ENCODE results near the gene IL34.

Gene IL34

DNA sequence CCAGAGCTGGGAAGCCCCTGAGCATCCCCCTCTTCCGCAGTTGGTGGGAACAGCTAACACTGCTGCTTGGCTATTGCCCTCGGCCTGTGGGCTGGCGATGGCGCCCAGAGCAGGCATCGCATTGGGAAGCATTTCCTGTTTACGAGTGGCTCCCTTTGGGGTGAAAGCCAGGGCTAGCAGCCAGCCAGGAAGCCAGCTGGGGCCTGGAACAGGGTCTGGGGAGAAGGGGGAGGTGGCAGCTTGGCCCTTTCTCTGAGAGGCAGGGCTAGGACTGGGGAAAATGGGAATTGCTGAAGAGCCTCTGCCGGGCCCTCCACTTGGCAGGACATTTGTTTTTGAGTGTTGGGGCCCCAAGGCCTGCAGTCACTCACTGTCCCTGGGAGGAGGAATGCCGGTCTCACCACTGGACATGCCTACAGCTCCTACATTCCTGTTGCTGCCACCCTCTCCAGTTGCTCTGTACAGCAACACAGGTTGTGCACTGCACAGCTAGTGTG lies 41.9 kb downstream of the IL34 start:
- H3K36me3 Mint-ChIP-seq (ENCODE audit: insufficient read depth) = peaks cover 4% of the 10 kb centered on the region
- peaks cover 0 to 9% of the 10 kb centered on the region in 2 donors for H3K27me3 Mint-ChIP-seq
- no peaks in the 10 kb centered on the region for H3K9me3 Mint-ChIP-seq
- no peak overlapping the region for H3K4me3 Mint-ChIP-seq
- no peak for DNase-seq
- ATAC-seq (replicated peaks) = no peak
- H3K27ac Mint-ChIP-seq = no peak overlapping the region
- H3K4me1 Mint-ChIP-seq (ENCODE audit: low read depth in 2 of 2) = peaks cover 0 to 1% of the 10 kb centered on the region in 2 donors

DNA sequence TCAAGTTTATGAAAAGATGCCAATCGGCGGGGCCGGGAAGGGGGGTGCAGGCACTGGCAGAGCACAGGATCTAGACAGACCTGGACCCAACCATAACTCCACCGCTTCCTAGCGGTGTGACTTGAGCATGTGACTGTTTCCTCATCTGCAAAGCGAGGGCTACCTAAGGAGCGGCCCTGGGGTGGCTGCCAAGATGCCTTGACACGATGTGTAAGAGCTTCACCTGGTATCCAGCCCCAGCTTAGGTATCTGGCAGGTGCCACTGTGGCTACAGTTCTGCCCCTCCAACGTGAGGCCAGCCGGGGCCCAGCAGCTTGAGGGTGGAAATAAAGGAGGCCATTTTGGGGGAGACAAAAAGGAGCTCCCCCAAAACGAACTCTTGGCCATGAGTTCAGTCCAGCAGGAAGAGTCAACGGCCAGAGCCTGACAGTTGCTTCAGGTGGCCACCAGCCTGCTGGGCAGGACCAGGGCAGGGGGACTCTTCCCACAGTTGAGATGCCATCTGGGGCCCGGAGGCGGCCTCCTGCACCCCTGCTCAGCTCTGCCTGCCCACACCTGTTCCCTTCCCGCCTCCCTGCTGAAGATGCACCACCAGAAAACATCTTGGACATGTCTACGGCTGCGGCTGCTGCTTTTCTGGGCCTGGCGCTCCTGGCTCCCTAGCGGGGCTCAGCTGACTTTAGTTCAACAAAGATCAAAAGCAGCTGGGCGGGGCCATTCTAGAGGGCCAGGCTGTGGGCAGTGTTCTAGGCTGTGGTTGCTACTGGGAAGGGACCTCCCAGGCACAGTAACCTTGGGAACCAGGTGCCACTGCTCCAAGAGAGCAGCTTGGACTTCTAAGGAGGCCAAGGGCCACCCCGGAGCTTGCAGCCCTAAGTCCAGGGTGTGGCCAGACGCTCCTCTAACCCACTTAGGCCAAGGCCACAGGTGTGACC lies 42.9 kb downstream of the IL34 start:
- Mint-ChIP-seq H3K27ac (no peak overlapping the region), H3K4me3 (no peak overlapping the region), H3K9me3 (no peaks in the 10 kb centered on the region), H3K27me3 (peaks cover 0 to 1% of the 10 kb centered on the region in 2 donors), H3K36me3 (ENCODE audit: insufficient read depth) (peaks cover 7% of the 10 kb centered on the region), H3K4me1 (ENCODE audit: low read depth in 2 of 2) (peaks cover 0 to 1% of the 10 kb centered on the region in 2 donors)
- DNase-seq (no peak), ATAC-seq (replicated peaks) (no peak)

DNA sequence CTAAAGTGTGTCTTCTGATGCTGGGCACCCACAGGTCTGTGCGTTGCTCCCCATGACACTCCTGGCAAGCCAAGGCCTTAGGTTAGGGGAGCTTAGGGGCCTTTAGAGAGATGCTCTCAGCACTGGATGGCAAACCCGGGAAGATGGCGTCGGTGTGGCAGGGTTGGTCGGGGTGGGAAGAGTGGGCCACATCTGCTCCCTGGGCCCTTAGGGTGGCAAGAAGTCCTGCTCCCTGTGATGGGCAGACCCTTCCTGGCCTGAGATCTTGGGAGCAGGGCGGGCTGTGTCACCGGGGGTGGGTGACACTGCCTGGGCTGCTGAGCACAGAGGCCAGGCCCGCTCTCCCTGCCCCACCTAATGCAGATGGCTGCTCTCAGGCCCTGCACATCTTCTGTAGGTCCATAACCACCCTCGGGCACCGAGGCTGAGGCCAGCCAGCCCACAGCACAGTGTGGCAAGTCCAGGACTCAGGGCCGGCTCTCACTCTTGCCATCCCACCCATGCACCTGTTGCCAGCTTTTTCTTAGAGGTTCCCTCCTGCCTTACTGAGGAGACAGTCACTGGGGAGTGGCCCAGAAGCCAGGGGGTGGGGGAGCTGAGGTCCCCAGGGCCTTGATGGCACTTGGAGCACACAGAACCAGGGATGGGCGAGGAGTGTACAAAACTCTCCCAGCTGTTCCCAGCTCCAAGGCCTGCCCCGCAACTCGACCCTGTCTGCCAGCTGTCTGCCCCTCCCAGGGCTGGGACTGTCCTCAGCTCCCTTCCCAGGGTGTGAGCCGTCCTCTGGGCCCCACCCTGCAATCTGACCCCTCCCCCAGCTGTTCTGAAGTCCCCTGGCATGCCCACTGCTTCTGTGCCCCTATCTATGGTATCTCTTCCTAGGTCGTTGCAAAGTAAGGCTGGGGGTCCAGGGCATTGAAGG lies 43.9 kb downstream of the IL34 start:
- Mint-ChIP-seq H3K9me3 (no peaks in the 10 kb centered on the region), H3K27ac (peak overlapping the region in 1 of 2 donors; percentile 83), H3K4me1 (ENCODE audit: low read depth in 2 of 2) (peaks cover under 1 to 2% of the 10 kb centered on the region in 2 donors), H3K4me3 (no peak overlapping the region), H3K36me3 (ENCODE audit: insufficient read depth) (peaks cover 7% of the 10 kb centered on the region), H3K27me3 (no peaks in the 10 kb centered on the region)
- no peak for DNase-seq
- no peak for ATAC-seq (replicated peaks)

DNA sequence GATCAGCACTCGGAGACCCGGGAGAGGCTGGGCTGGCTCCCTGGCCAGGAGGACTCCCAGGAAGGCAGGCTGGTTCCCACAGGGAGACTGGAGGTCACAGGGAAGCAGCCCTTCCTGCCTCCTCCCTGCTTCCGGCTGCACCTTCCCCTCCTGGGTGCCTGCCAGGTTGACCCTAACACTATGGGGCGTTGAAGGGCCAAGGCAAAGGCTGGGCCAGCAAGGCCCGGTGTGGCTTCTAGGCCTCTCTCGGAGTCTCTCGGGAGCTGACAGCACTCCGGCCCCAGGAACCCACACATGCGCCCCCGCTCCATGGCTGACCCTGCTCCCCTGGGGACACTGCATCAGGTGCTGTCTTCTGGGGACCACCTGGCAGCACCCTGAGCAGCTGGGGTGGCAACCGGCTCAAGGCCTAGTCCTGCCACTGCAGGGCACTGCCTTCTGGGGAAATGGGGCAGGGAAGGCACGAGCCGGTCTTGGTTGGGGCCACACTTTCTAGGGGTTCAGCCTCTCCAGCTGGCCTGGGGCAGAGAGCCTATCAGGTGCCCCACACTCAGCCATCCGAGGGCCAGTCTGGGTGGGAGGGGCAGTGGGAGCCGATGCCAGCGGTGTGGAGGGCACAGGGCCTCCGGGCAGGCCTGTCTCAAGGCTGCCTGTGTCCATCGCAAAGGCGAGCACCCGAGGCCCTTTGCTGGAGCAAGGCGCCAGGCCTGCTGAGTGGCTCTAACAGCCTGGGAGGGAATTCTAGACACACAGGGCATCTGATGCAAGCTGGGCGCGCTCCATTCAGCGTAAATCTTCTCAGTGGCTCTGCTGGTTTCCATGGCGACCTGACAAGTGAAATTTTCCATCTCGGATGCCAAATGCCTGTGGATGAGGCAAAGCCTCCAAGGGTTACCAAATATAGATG lies 45.1 kb downstream of the IL34 start:
- Mint-ChIP-seq H3K4me3 (no peak overlapping the region), H3K36me3 (ENCODE audit: insufficient read depth) (peaks cover 7% of the 10 kb centered on the region), H3K27ac (peak overlapping the region in 1 of 2 donors; percentile 83), H3K9me3 (no peaks in the 10 kb centered on the region), H3K4me1 (ENCODE audit: low read depth in 2 of 2) (peaks cover 10 to 13% of the 10 kb centered on the region in 2 donors), H3K27me3 (no peaks in the 10 kb centered on the region)
- no peak for DNase-seq
- no peak for ATAC-seq (replicated peaks)

DNA sequence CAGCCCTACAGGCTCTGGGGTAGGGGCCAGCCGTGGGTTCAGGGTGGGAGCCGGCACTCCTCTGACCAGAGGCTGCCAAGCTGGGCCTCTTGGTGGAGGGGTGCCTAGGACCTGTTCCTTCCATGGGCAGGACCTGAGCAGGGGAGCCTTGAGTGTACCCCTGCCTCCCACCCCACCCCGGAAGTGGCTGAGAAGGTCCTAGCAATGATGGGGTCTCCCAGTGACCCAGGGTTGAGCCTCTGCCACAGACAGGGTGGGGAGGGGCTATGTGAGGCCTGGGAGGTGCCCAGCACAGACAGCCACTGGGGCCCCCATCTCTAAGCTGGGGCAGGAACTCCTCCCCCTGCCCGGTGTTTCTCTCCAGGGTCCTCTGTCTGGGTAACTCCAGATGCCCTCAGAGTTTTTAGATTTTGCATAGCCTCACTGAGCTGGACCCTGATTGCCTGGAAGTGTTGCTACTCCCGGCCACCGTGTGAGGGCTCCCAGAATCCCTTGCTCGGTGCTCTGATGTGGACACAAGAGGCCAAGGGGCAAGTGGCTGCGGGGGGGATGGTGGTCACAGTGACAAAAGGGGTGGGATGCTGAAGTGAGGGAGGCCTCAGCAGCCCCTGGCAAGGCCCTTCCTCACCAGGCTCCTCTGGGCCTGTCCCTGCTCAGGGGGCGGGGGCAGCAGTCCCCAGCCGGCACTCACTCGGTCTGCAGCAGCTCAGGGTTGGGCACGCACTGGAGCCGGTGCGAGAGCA lies 45.9 kb downstream of the IL34 start:
- ATAC-seq (replicated peaks) = no peak
- H3K27ac Mint-ChIP-seq = no peak overlapping the region
- H3K27me3 Mint-ChIP-seq = no peaks in the 10 kb centered on the region
- H3K36me3 Mint-ChIP-seq (ENCODE audit: insufficient read depth) = peaks cover 7% of the 10 kb centered on the region
- no peak for DNase-seq
- no peaks in the 10 kb centered on the region for H3K9me3 Mint-ChIP-seq
- H3K4me3 Mint-ChIP-seq = no peak overlapping the region
- H3K4me1 Mint-ChIP-seq (ENCODE audit: low read depth in 2 of 2) = peaks cover 10 to 18% of the 10 kb centered on the region in 2 donors

DNA sequence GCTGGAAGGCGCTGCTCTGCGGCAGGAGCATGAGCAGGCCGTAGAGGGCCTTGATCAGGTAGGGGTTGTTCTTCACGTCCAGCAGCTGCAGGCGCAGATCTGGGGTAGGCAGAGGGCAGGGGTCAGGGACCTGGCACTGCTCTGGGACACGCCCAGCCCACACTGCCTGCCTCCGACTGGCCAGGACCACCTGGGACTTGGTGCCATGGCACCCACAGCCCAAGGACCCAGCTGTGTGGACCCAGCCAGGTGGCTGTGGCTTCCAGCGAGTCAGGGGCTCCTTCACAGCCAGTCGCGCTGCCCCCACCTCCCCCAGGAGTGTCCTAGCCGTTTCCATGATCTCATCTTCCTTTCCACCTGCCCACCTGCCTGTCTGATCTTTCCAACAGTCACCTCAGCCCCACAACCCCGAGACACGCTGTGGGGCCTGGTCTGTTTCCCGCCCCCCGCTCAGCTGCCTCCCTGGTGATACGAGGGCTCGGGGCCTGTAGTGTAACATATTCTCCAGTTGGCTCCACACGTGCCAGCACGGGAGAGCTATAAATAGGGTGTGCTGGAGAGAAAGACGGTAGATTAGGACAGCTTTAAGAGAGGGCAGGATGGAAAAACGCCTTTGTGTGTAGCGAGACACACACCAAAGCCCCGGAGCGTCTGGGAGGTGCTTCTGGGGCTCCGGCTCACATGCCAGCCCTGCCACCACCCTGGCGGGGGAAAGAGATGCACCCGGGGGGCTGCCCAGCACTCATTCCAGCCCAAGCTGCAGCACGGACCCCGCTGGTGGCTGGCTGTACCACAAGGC lies 46.7 kb downstream of the IL34 start:
- H3K4me1 Mint-ChIP-seq (ENCODE audit: low read depth in 2 of 2) = peaks cover 13 to 18% of the 10 kb centered on the region in 2 donors
- H3K27me3 Mint-ChIP-seq = no peaks in the 10 kb centered on the region
- ATAC-seq (replicated peaks) (no peak), DNase-seq (no peak)
- H3K9me3 Mint-ChIP-seq = no peaks in the 10 kb centered on the region
- H3K36me3 Mint-ChIP-seq (ENCODE audit: insufficient read depth) = peaks cover 7% of the 10 kb centered on the region
- no peak overlapping the region for H3K4me3 Mint-ChIP-seq
- peak overlapping the region in 1 of 2 donors; percentile 55 for H3K27ac Mint-ChIP-seq

DNA sequence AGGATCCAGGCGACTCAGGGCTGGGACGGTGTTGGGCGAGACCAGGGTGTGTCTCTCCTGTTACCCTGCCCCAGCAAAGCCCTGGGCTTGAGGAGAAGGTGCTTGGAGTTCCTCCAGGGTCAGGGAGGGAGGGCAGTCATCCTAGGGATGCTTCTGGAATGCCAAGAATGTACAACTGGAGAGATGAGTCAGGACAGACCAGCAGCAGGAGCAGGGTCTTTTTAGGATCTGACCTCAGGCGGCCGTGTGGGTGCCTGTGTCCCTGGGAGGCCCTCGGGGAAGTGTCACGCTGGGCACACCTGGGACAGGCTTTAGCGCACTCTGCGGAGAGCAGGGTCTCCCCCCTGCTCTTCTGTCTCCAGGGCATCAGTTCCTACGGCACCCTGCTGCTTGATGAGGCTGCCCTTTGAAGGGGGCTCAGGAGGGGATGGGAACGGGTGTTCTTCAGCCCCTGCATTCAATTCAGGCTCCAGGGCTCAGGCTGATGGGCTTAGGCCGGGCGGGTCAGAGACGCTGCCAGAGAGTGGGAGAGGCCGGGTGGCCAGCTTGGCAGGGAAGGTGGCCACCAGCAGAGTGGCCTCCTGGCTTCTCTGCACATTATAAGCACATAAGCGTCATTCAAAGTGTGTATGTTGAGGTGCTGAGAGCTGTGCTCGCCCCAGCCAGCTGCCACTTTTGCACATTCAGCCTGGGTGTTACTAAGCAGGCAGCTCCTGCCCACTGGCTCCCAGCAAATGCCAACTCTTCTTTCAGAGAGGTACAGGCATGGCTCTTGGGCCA lies 47.9 kb downstream of the IL34 start:
- ATAC-seq (replicated peaks) (no peak), DNase-seq (no peak)
- Mint-ChIP-seq H3K27me3 (no peaks in the 10 kb centered on the region), H3K4me1 (ENCODE audit: low read depth in 2 of 2) (peaks cover 17 to 18% of the 10 kb centered on the region in 2 donors), H3K36me3 (ENCODE audit: insufficient read depth) (peaks cover 7% of the 10 kb centered on the region), H3K4me3 (no peak overlapping the region), H3K9me3 (no peaks in the 10 kb centered on the region), H3K27ac (no peak overlapping the region)

DNA sequence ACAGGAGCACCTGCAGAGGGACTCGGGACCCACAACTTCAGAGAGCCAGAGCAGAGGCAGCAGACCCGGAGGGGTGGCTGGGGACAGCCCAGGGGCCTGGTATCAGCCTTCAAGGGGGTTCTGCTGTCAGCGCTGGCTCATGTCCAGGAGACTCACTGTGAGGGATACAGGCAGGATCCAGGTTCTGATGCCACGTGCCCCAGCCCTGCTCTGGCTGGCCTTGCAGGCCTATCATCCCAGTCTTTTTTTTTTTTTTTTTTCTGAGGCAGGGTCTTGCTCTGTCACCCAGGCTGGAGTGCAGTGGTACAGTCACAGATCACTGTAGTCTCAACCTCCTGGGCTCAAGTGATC lies 48.5 kb downstream of the IL34 start:
- no peak overlapping the region for H3K4me3 Mint-ChIP-seq
- no peaks in the 10 kb centered on the region for H3K27me3 Mint-ChIP-seq
- no peak for ATAC-seq (replicated peaks)
- peaks cover 18 to 19% of the 10 kb centered on the region in 2 donors for H3K4me1 Mint-ChIP-seq (ENCODE audit: low read depth in 2 of 2)
- H3K9me3 Mint-ChIP-seq = no peaks in the 10 kb centered on the region
- H3K36me3 Mint-ChIP-seq (ENCODE audit: insufficient read depth) = peaks cover 7% of the 10 kb centered on the region
- H3K27ac Mint-ChIP-seq = peak overlapping the region; percentile 62 to 82
- no peak for DNase-seq

DNA sequence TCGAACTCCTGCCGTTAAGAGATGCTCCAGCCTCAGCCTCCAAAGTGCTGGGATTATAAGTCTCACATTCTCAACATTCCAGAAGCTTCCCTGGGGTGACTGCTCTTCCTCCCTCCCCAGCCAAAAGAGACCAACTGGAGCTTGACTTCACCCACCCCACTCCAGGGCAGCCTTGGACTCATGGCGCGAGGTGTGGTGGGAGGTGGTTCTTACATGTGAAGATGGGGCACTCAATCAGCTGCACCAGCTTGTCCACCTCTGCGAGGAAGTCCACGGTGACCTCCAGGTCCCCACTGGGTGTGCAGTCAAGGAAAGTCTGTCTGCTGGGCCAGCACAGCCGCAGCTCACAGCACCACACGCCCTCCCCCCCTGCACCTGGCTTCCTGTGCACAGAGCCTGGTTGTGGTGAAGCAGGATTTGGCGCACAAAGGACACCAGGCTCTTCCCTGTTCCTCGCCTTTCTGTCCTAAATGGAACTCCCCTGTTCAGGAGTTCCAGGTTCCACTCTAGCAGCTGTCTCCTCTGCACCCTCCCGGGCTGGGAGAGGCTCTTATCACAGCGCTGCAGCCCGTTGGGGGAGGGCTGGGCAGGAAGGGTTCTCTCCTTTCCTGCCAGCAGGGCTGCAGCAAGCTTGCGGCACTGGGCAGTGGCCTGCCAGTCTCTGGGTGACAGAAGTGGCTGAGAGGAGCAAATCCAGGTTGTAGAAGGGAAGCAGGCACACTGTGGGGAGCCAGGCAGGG lies 49.1 kb downstream of the IL34 start:
- peak overlapping the region; percentile 62 to 82 for H3K27ac Mint-ChIP-seq
- H3K9me3 Mint-ChIP-seq = no peaks in the 10 kb centered on the region
- peaks cover 7% of the 10 kb centered on the region for H3K36me3 Mint-ChIP-seq (ENCODE audit: insufficient read depth)
- peak overlapping the region; percentile 9 to 44 for H3K4me3 Mint-ChIP-seq
- ATAC-seq (replicated peaks) (peak; percentile 26), DNase-seq (no peak)
- H3K27me3 Mint-ChIP-seq = no peaks in the 10 kb centered on the region
- peaks cover 18% of the 10 kb centered on the region in 2 donors for H3K4me1 Mint-ChIP-seq (ENCODE audit: low read depth in 2 of 2)

DNA sequence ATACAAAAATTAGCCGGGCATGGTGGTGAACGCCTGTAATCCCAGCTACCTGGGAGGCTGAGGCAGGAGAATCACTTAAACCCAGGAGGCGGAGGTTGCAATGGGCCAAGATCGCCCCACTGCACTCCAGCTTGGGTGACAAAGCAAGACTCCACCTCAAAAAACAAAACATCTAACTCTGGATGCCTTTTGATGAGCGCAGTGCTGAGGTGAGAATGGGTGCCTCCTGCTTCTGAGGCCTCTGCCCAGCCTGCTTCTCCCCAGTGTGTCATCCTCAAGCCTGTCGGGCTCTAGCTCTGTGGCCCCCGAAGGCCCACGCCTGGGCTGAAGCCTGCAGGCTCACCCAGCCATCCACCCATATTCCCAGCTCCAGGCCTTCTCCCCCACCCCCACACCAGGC lies 50.0 kb downstream of the IL34 start:
- DNase-seq (no peak), ATAC-seq (replicated peaks) (no peak)
- no peak overlapping the region for H3K4me3 Mint-ChIP-seq
- peaks cover 7% of the 10 kb centered on the region for H3K36me3 Mint-ChIP-seq (ENCODE audit: insufficient read depth)
- H3K27me3 Mint-ChIP-seq = no peaks in the 10 kb centered on the region
- no peaks in the 10 kb centered on the region for H3K9me3 Mint-ChIP-seq
- H3K4me1 Mint-ChIP-seq (ENCODE audit: low read depth in 2 of 2) = peaks cover 18% of the 10 kb centered on the region in 2 donors
- H3K27ac Mint-ChIP-seq = peak overlapping the region; percentile 62 to 82
